ENCODE measurements around the gene TTC34.
"Not testable (repeated sequence)": the region's sequence is repeated elsewhere in the genome, so short reads cannot be mapped to it uniquely, and the experiment has no call there.

GRCh38 chr1:2652152-2652925 is 149.2 kb downstream of the TTC34 start:
- not testable (repeated sequence) for TF ChIP-seq CTCF (IDR thresholded peaks at IDR 0.05); ZFX (IDR thresholded peaks at IDR 0.05; ENCODE audit: borderline replicate concordance)
